Naive thymus-derived CD8-positive, alpha-beta T cell (primary cell): ENCODE data around the gene RAB3GAP1. TPM values are rescaled to one million over a fixed set of nuclear protein-coding genes. Genes with fewer than 3 reads are reported as not detected.
A peak's percentile ranks its signal among the peaks of the same experiment; 100 is the strongest.
"Not testable (repeated sequence)": the region's sequence is repeated elsewhere in the genome, so short reads cannot be mapped to it uniquely, and the experiment has no call there.

Experiments
- ATAC-seq, 2 donors: fragments of 150-1000 bp; cut with Tn5 transposase in 1 of 2; sonication (Bioruptor Pico), chemical (Tn5 transposase) in 1 of 2; 1 replicate in 1 of 2; 2 replicates in 1 of 2; pipeline ENCODE4 v1.10.0; 2021; ENCODE audit warnings: mild to moderate bottlenecking in 2 of 2, moderate library complexity in 2 of 2
- POLR2A ChIA-PET: fragments of 350-600 bp; sonication (Branson Sonifier 250); formaldehyde crosslinking; loops from one replicate; lab custom pipeline; 2021; ENCODE audit warnings: antibody characterized with exemption; lab: Charles Lee
- DNase-seq, 10 donors: peaks; one replicate each; pipeline versions ENCODE4 v3.0.0 to v3.0.0-alpha.2; 2020 to 2022
- H3K27ac Mint-ChIP-seq, 10 donors: one replicate each; pipeline ENCODE4 v1.8.0; 2020 to 2022; ENCODE audit warnings: mild to moderate bottlenecking in 10 of 10, mixed read lengths in 10 of 10, moderate library complexity in 4 of 10, inconsistent platforms in 1 of 10
- H3K27me3 Mint-ChIP-seq, 5 donors: one replicate each; pipeline ENCODE4 v1.8.0; 2021 to 2022; ENCODE audit warnings: mixed read lengths in 5 of 5
- H3K36me3 Mint-ChIP-seq, 3 donors: one replicate each; pipeline ENCODE4 v1.8.0; 2020 to 2022; ENCODE audit warnings: mixed read lengths in 3 of 3, mild to moderate bottlenecking in 2 of 3, inconsistent platforms in 1 of 3
- H3K4me1 Mint-ChIP-seq, 4 donors: one replicate each; pipeline ENCODE4 v1.8.0; 2021 to 2022; ENCODE audit warnings: mixed read lengths in 4 of 4
- H3K4me3 Mint-ChIP-seq, 10 donors: one replicate each; pipeline ENCODE4 v1.8.0; 2020 to 2022; ENCODE audit warnings: mild to moderate bottlenecking in 10 of 10, mixed read lengths in 10 of 10, moderate library complexity in 6 of 10, inconsistent platforms in 1 of 10
- H3K9me3 Mint-ChIP-seq, 9 donors: one replicate each; pipeline ENCODE4 v1.8.0; 2020 to 2022; ENCODE audit warnings: mixed read lengths in 9 of 9, mild to moderate bottlenecking in 3 of 9, inconsistent platforms in 1 of 9, moderate library complexity in 1 of 9
- polyA plus RNA-seq, 3 donors: library from polyadenylated mRNA; unstranded; fragments of 300-500 nt; fragmentation: Illumina TruSeq; gene quantifications; one replicate each; pipeline ENCODE4 v1.2.3, GENCODE V29; 2021
- total RNA-seq, 8 experiments: library from RNA in 2 of 8; stranded (reverse) in 2 of 8; gene quantifications; one replicate each; pipeline ENCODE4 v1.2.3 and lab custom pipeline; 2021 to 2026

The RAB3GAP1 gene
- total and polyA plus RNA-seq, 5 experiments from 2014 or later, result 14.6 to 59.5 (median 23.2) TPM

- ATAC-seq (no peak), DNase-seq (no peak)
- Mint-ChIP-seq H3K27ac (no peak overlapping the region), H3K9me3 (peaks cover 0 to 4% (median 0%) of the 10 kb centered on the region in 9 donors), H3K4me1 (peaks cover 0 to 2% (median 0%) of the 10 kb centered on the region in 4 donors), H3K36me3 (no peaks in the 10 kb centered on the region), H3K27me3 (peaks cover 0 to 8% (median 4%) of the 10 kb centered on the region in 5 donors), H3K4me3 (no peak overlapping the region)
- POLR2A ChIA-PET, result no interaction called here
These were observed 22.5 kb upstream of the RAB3GAP1 start for GRCh38 chr2:135029481-135030134.

- POLR2A ChIA-PET, result no interaction called here
These were observed 21.3 kb upstream of the RAB3GAP1 start for GRCh38 chr2:135030826-135031225.

GRCh38 chr2:135033216-135033615, 18.9 kb upstream of the RAB3GAP1 start:
- POLR2A ChIA-PET, H3K4me3 Mint-ChIP-seq, ATAC-seq, H3K4me1 Mint-ChIP-seq, H3K27me3 Mint-ChIP-seq, H3K27ac Mint-ChIP-seq, H3K9me3 Mint-ChIP-seq, H3K36me3 Mint-ChIP-seq, DNase-seq: not testable (repeated sequence)

More at GRCh38 chr2:135030826-135031225, 21.3 kb upstream of the RAB3GAP1 start:
- H3K4me3 Mint-ChIP-seq, result no peak overlapping the region
- ATAC-seq (no peak), DNase-seq (no peak)
- no peaks in the 10 kb centered on the region for H3K36me3 Mint-ChIP-seq
- no peak overlapping the region for H3K27ac Mint-ChIP-seq
- peaks cover 0 to 2% (median 0%) of the 10 kb centered on the region in 4 donors for H3K4me1 Mint-ChIP-seq
- H3K27me3 Mint-ChIP-seq, result peaks cover 0 to 8% (median 4%) of the 10 kb centered on the region in 5 donors
- H3K9me3 Mint-ChIP-seq, result peaks cover 0 to 3% (median 0%) of the 10 kb centered on the region in 9 donors

GRCh38 chr2:135037831-135038230, 14.3 kb upstream of the RAB3GAP1 start:
- no peaks in the 10 kb centered on the region for H3K4me1 Mint-ChIP-seq
- H3K36me3 Mint-ChIP-seq, result no peaks in the 10 kb centered on the region
- H3K27me3 Mint-ChIP-seq, result peaks cover 0 to 8% (median 0%) of the 10 kb centered on the region in 5 donors
- no peak overlapping the region for H3K27ac Mint-ChIP-seq
- peaks cover 0 to 1% (median 0%) of the 10 kb centered on the region in 9 donors for H3K9me3 Mint-ChIP-seq
- H3K4me3 Mint-ChIP-seq, result no peak overlapping the region
- ATAC-seq, result no peak
- POLR2A ChIA-PET, result no interaction called here
- DNase-seq, result no peak

- POLR2A ChIA-PET, result no interaction called here
- ATAC-seq (no peak), DNase-seq (no peak)
- Mint-ChIP-seq H3K9me3 (no peaks in the 10 kb centered on the region), H3K36me3 (no peaks in the 10 kb centered on the region), H3K4me1 (no peaks in the 10 kb centered on the region), H3K4me3 (no peak overlapping the region), H3K27ac (no peak overlapping the region), H3K27me3 (peaks cover 0 to 8% (median 0%) of the 10 kb centered on the region in 5 donors)
These were observed 8.7 kb upstream of the RAB3GAP1 start for GRCh38 chr2:135043345-135043744.

GRCh38 chr2:135047300-135047699, 4.8 kb upstream of the RAB3GAP1 start, which contains the start of gene MAP3K19:
MAP3K19 (minus strand) TSS chr2:135047447; CDS start chr2:135024647, 22,800 bp downstream.
- Mint-ChIP-seq H3K36me3 (no peaks in the 10 kb centered on the region), H3K4me1 (peaks cover 4 to 7% (median 5%) of the 10 kb centered on the region in 4 donors), H3K9me3 (no peaks in the 10 kb centered on the region), H3K27ac (no peak within 1 kb of the TSS), H3K27me3 (peaks cover 0 to 1% (median 0%) of the 10 kb centered on the region in 5 donors), H3K4me3 (no peak within 1 kb of the TSS)
- no peak for DNase-seq
- POLR2A ChIA-PET, result interaction anchor here (1.3 kb wide), 1 partner anchor 9 kb away, joined by 3 read pairs; no protein-coding TSS in a partner anchor
- ATAC-seq, result no peak

GRCh38 chr2:135048122-135048521, 4.0 kb upstream of the RAB3GAP1 start:
- POLR2A ChIA-PET, result interaction anchor here (1.3 kb wide), 1 partner anchor 9 kb away, joined by 3 read pairs; no protein-coding TSS in a partner anchor
- Mint-ChIP-seq H3K4me1 (peaks cover 6 to 10% (median 8%) of the 10 kb centered on the region in 4 donors), H3K27me3 (peaks cover 0 to 3% (median 0%) of the 10 kb centered on the region in 5 donors), H3K9me3 (peaks cover 0 to 2% (median 0%) of the 10 kb centered on the region in 9 donors), H3K27ac (no peak overlapping the region), H3K4me3 (no peak overlapping the region), H3K36me3 (peaks cover 0 to under 1% (median 0%) of the 10 kb centered on the region in 3 donors)
- ATAC-seq (no peak), DNase-seq (no peak)

- POLR2A ChIA-PET, result no interaction called here
- Mint-ChIP-seq H3K36me3 (peaks cover 0 to 9% (median 0%) of the 10 kb centered on the region in 3 donors), H3K4me1 (peaks cover 18 to 29% (median 27%) of the 10 kb centered on the region in 4 donors), H3K27ac (peak overlapping the region in 6 of 10 donors; percentile 5 to 100 (median 16)), H3K9me3 (peaks cover 0 to 2% (median 0%) of the 10 kb centered on the region in 9 donors), H3K4me3 (peak overlapping the region in 7 of 10 donors; percentile 41 to 96 (median 63)), H3K27me3 (peaks cover 0 to 3% (median 0%) of the 10 kb centered on the region in 5 donors)
- ATAC-seq, result no peak
- no peak for DNase-seq
These were observed 2.0 kb upstream of the RAB3GAP1 start for GRCh38 chr2:135050132-135050531.

GRCh38 chr2:135050684-135051083, 1.4 kb upstream of the RAB3GAP1 start:
- peak overlapping the region; percentile 6 to 100 (median 64) for H3K27ac Mint-ChIP-seq
- ATAC-seq, result no peak
- peaks cover 0 to 12% (median 0%) of the 10 kb centered on the region in 3 donors for H3K36me3 Mint-ChIP-seq
- no peak for DNase-seq
- H3K4me3 Mint-ChIP-seq, result peak overlapping the region; percentile 47 to 96 (median 64)
- H3K27me3 Mint-ChIP-seq, result peaks cover 0 to 3% (median 0%) of the 10 kb centered on the region in 5 donors
- POLR2A ChIA-PET, result no interaction called here
- H3K4me1 Mint-ChIP-seq, result peaks cover 18 to 32% (median 30%) of the 10 kb centered on the region in 4 donors
- peaks cover 0 to 2% (median 0%) of the 10 kb centered on the region in 9 donors for H3K9me3 Mint-ChIP-seq

GRCh38 chr2:135052997-135053474, 944 bp downstream of the RAB3GAP1 start:
- DNase-seq, result peak in 7 of 10 donors; percentile 7 to 53 (median 29)
- Mint-ChIP-seq H3K4me3 (peak overlapping the region; percentile 91 to 99 (median 96)), H3K27me3 (peaks cover 0 to 3% (median 0%) of the 10 kb centered on the region in 5 donors), H3K36me3 (peaks cover 0 to 31% (median 0%) of the 10 kb centered on the region in 3 donors), H3K27ac (peak overlapping the region; percentile 99 to 100 (median 100)), H3K4me1 (peaks cover 21 to 46% (median 43%) of the 10 kb centered on the region in 4 donors), H3K9me3 (peaks cover 0 to 2% (median 0%) of the 10 kb centered on the region in 9 donors)
- POLR2A ChIA-PET, result interaction anchor here (1.2 to 2.3 kb wide), 3 partner anchors 134 to 1083 kb away, joined by 3 to 13 read pairs (median 4); partner anchors contain the start of genes CCNT2, R3HDM1 and ZRANB3
- peak; percentile 12 to 13 for ATAC-seq

GRCh38 chr2:135055182-135055786, 3.2 kb downstream of the RAB3GAP1 start:
- POLR2A ChIA-PET, result interaction anchor here (0.6 to 0.7 kb wide), 2 partner anchors 10 to 688 kb away, joined by 3 read pairs; no protein-coding TSS in a partner anchor
- H3K27me3 Mint-ChIP-seq, result peaks cover 0 to 3% (median 0%) of the 10 kb centered on the region in 5 donors
- peaks cover 1 to 52% (median 5%) of the 10 kb centered on the region in 3 donors for H3K36me3 Mint-ChIP-seq
- peak overlapping the region in 8 of 10 donors; percentile 34 to 100 (median 75) for H3K27ac Mint-ChIP-seq
- peaks cover 28 to 56% (median 53%) of the 10 kb centered on the region in 4 donors for H3K4me1 Mint-ChIP-seq
- H3K4me3 Mint-ChIP-seq, result peak overlapping the region in 6 of 10 donors; percentile 20 to 97 (median 51)
- ATAC-seq, result no peak
- no peak for DNase-seq
- peaks cover 0 to 2% (median 0%) of the 10 kb centered on the region in 9 donors for H3K9me3 Mint-ChIP-seq

GRCh38 chr2:135056790-135057189, 4.7 kb downstream of the RAB3GAP1 start:
- POLR2A ChIA-PET, result no interaction called here

More at GRCh38 chr2:135056790-135057189, 4.7 kb downstream of the RAB3GAP1 start:
- peak overlapping the region in 4 of 10 donors; percentile 12 to 68 (median 26) for H3K27ac Mint-ChIP-seq
- H3K4me1 Mint-ChIP-seq, result peaks cover 25 to 59% (median 52%) of the 10 kb centered on the region in 4 donors
- peaks cover 0 to 2% (median 0%) of the 10 kb centered on the region in 9 donors for H3K9me3 Mint-ChIP-seq
- ATAC-seq (no peak), DNase-seq (no peak)
- peak overlapping the region in 4 of 10 donors; percentile 5 to 38 (median 16) for H3K4me3 Mint-ChIP-seq
- peaks cover 0 to 3% (median 0%) of the 10 kb centered on the region in 5 donors for H3K27me3 Mint-ChIP-seq
- peaks cover 10 to 65% (median 12%) of the 10 kb centered on the region in 3 donors for H3K36me3 Mint-ChIP-seq
